ENCODE results near the gene RRAD. TPM values are rescaled to one million over a fixed set of nuclear protein-coding genes. Genes with fewer than 3 reads are reported as not detected.

RRAD gene
- total and polyA plus RNA-seq, 5 experiments from 2014 or later: 0.55 TPM; not detected in 4

DNA sequence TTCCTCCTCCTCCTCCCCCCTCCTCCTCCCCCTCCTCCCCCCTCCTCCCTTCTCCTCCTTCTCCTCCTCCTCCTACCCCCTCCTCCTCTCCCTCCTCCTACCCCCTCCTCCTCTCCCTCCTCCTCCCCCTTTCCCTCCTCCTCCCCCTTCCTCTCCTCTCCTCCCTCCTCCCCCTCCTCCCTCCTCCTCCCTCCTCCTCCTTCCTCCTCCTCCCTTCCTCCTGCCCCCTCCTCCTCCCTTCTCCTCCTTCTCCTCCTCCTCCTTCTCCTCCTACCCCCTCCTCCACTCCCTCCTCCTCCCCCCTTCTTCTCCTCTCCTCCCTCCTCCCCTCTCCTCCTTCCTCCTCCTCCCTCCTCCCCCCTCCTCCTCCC, 51.7 kb downstream of the RRAD start:
- H3K4me1 Mint-ChIP-seq: peaks cover 9 to 34% (median 20%) of the 10 kb centered on the region in 4 donors
- peak overlapping the region in 3 of 10 donors; percentile 63 to 93 (median 84) for H3K27ac Mint-ChIP-seq

DNA sequence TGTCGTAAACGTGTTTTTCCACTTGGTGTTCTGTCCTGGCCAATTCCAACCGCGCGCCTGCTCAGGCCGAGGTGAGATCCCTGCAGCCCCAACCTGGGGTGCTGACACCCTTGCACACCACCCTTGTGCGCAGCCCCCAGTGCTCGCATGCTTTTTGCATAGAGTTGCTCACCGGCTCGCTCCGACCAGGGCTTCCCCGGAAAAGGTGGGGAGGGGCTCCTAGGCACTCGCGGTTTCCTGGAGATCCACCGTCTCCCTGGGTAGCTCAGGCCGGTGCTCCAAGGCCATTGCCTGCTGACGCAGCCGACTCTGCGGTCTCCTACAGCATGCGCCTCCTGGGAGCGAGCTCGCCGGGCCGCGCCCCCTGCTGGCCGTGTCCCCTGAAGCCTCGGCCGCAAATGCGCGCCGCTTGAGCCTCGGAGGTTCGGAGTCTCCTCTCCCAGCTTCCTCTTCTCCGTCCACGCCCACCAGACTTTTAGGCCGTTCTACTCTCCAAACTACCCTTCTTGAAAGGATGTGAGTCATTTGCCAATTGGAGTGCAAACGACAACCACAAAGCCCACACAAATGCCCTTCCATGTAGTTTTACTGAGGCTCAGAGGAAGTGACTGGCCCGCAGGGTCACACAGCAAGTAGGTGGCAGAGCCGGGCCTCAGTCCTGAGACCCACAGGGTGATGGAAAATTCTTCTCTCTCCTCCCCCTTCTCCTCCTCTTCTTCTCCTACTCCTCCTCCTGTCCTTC, 52.2 kb downstream of the RRAD start:
- H3K4me3 Mint-ChIP-seq: peak overlapping the region; percentile 74 to 89 (median 86)
- peak; percentile 91 to 94 for ATAC-seq
- no peaks in the 10 kb centered on the region for H3K9me3 Mint-ChIP-seq
- peak; percentile 65 to 89 (median 78) for DNase-seq
- H3K27me3 Mint-ChIP-seq: no peaks in the 10 kb centered on the region
- peaks cover 9 to 28% (median 17%) of the 10 kb centered on the region in 4 donors for H3K4me1 Mint-ChIP-seq
- peak overlapping the region; percentile 22 to 93 (median 67) for H3K27ac Mint-ChIP-seq
- POLR2A ChIA-PET: interaction anchor here (0.8 to 1.3 kb wide), 4 partner anchors 9 to 321 kb away, joined by 3 to 5 read pairs (median 4); partner anchors contain the start of genes CKLF, DYNC1LI2 and NAE1
- no peaks in the 10 kb centered on the region for H3K36me3 Mint-ChIP-seq

More for the DNA sequence above, 51.7 kb downstream of the RRAD start:
- H3K4me3 Mint-ChIP-seq: peak overlapping the region in 3 of 10 donors; percentile 85 to 89 (median 88)
- DNase-seq (peak in 1 of 10 donors; percentile 35), ATAC-seq (no peak)
- no peaks in the 10 kb centered on the region for H3K27me3 Mint-ChIP-seq
- H3K9me3 Mint-ChIP-seq: no peaks in the 10 kb centered on the region
- POLR2A ChIA-PET: interaction anchor here (1.0 to 1.3 kb wide), 3 partner anchors 43 to 321 kb away, joined by 3 to 5 read pairs (median 4); partner anchors contain the start of genes CKLF, DYNC1LI2 and NAE1
- no peaks in the 10 kb centered on the region for H3K36me3 Mint-ChIP-seq

DNA sequence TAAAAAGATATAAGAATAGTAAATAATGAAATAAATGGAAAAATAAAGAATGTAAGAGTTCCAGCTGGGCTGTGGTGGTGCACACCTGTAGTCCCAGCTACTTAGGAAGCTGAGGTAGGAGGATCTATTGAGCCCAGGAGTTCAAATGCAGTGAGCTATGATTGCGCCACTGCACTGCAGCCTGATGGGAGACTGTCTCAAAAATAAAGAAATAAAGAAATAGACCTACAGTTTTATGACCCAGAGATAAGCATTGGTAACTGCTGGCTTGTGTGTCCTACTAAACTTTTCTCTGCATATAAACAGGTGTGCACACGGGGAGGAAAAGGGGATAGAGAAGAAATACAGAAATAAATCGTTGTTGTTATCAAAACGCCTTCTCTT, 52.8 kb downstream of the RRAD start:
- H3K36me3 Mint-ChIP-seq: no peaks in the 10 kb centered on the region
- peaks cover 0 to 1% (median 0%) of the 10 kb centered on the region in 5 donors for H3K27me3 Mint-ChIP-seq
- POLR2A ChIA-PET: interaction anchor here (0.8 to 1.3 kb wide), 4 partner anchors 10 to 320 kb away, joined by 3 to 5 read pairs (median 4); partner anchors contain the start of genes CKLF, DYNC1LI2 and NAE1
- peaks cover 11 to 29% (median 19%) of the 10 kb centered on the region in 4 donors for H3K4me1 Mint-ChIP-seq
- H3K4me3 Mint-ChIP-seq: peak overlapping the region; percentile 74 to 89 (median 86)
- DNase-seq (no peak), ATAC-seq (no peak)
- peak overlapping the region in 6 of 10 donors; percentile 22 to 93 (median 67) for H3K27ac Mint-ChIP-seq
- H3K9me3 Mint-ChIP-seq: no peaks in the 10 kb centered on the region

DNA sequence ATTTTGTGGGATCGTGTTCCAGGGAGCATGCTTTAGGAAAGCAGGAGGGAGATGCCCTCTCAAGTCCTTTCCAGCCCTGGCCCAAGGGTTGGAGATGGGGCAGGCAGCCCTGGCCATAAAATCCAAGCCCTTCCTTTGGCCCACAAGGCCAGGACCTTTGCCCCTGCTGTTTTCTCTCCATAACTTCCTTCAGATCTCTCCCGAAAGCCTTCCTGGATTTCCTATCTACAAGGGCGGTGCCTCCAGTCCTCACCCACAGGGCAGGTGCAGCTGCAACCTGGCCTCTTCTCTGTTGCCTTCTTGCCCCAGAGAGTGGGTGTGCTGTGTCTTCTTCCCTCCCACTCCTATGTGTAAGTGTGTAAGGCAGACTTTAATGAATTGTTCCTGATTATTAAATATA, 53.5 kb downstream of the RRAD start:
- no peak overlapping the region for H3K27ac Mint-ChIP-seq
- H3K4me1 Mint-ChIP-seq: peaks cover 11 to 29% (median 19%) of the 10 kb centered on the region in 4 donors
- peak overlapping the region in 2 of 10 donors; percentile 40 to 85 for H3K4me3 Mint-ChIP-seq
- peaks cover 0 to 1% (median 0%) of the 10 kb centered on the region in 5 donors for H3K27me3 Mint-ChIP-seq
- no peaks in the 10 kb centered on the region for H3K9me3 Mint-ChIP-seq
- ATAC-seq (no peak), DNase-seq (peak in 1 of 10 donors; percentile 22)
- no peaks in the 10 kb centered on the region for H3K36me3 Mint-ChIP-seq
- POLR2A ChIA-PET: interaction anchor here (0.7 to 1.2 kb wide), 2 partner anchors 10 to 1415 kb away, joined by 3 to 6 read pairs; no protein-coding TSS in a partner anchor

Other genes with a start within 250 kb of the RRAD start
- gene CMTM4, start 228.8 kb downstream of the RRAD start, total RNA-seq: 1 to 10 TPM; 2.0 to 3.1 TPM
- under 1 TPM in 2 of 3 donors, not detected in 1; 0.15 to 0.26 TPM for gene CMTM4, start 228.8 kb downstream of the RRAD start, polyA plus RNA-seq
- gene DYNC1LI2, start 173.9 kb downstream of the RRAD start, total RNA-seq: 10 to 100 TPM; 89.2 to 95.2 TPM
- gene DYNC1LI2, start 173.9 kb downstream of the RRAD start, polyA plus RNA-seq: 10 to 100 TPM; 25.7 to 37.3 (median 27.3) TPM
- gene TERB1, start 124.0 kb downstream of the RRAD start, total RNA-seq: under 1 TPM; 0.25 to 0.81 TPM
- not detected for gene TERB1, start 124.0 kb downstream of the RRAD start, polyA plus RNA-seq
- 100 to 1,000 TPM; 103 to 113 TPM for gene NAE1, start 94.6 kb downstream of the RRAD start, total RNA-seq
- 100 to 1,000 TPM in 1 of 3 donors, 10 to 100 TPM in 2; 84.7 to 107 (median 95.7) TPM for gene NAE1, start 94.6 kb downstream of the RRAD start, polyA plus RNA-seq
- gene CA7, start 81.1 kb downstream of the RRAD start, total RNA-seq: not detected
- not detected for gene CA7, start 81.1 kb downstream of the RRAD start, polyA plus RNA-seq
- 10 to 100 TPM; 10.0 to 11.3 TPM for gene PDP2, start 45.0 kb downstream of the RRAD start, total RNA-seq
- 1 to 10 TPM; 1.2 to 1.8 (median 1.7) TPM for gene PDP2, start 45.0 kb downstream of the RRAD start, polyA plus RNA-seq
- gene CDH16, start 6.7 kb downstream of the RRAD start, total RNA-seq: not detected
- gene CDH16, start 6.7 kb downstream of the RRAD start, polyA plus RNA-seq: not detected
- gene CIAO2B, start 8.9 kb upstream of the RRAD start, total RNA-seq: 10 to 100 TPM; 57.6 to 64.4 TPM
- gene CIAO2B, start 8.9 kb upstream of the RRAD start, polyA plus RNA-seq: 100 to 1,000 TPM in 1 of 3 donors, 10 to 100 TPM in 2; 86.1 to 110 (median 91.3) TPM
- 10 to 100 TPM; 56.7 to 62.7 TPM for gene CES2, start 10.0 kb upstream of the RRAD start, total RNA-seq
- 10 to 100 TPM; 21.1 to 31.2 (median 31.2) TPM for gene CES2, start 10.0 kb upstream of the RRAD start, polyA plus RNA-seq
- under 1 TPM; 0.10 to 0.16 TPM for gene CES3, start 35.7 kb upstream of the RRAD start, total RNA-seq
- not detected for gene CES3, start 35.7 kb upstream of the RRAD start, polyA plus RNA-seq
- 10 to 100 TPM; 10.0 to 13.7 TPM for gene CES4A, start 63.1 kb upstream of the RRAD start, total RNA-seq
- gene CES4A, start 63.1 kb upstream of the RRAD start, polyA plus RNA-seq: 1 to 10 TPM in 2 of 3 donors, under 1 TPM in 1; 0.83 to 2.4 (median 1.5) TPM
- 10 to 100 TPM; 91.4 to 95.0 TPM for gene CBFB, start 103.6 kb upstream of the RRAD start, total RNA-seq
- 10 to 100 TPM; 61.2 to 79.8 (median 73.5) TPM for gene CBFB, start 103.6 kb upstream of the RRAD start, polyA plus RNA-seq
- gene PHAF1, start 184.4 kb upstream of the RRAD start, total RNA-seq: 10 to 100 TPM; 21.4 to 23.3 TPM
- 10 to 100 TPM in 1 of 3 donors, 1 to 10 TPM in 2; 6.9 to 10.9 (median 6.9) TPM for gene PHAF1, start 184.4 kb upstream of the RRAD start, polyA plus RNA-seq
- 1 to 10 TPM; 1.5 to 1.8 TPM for gene B3GNT9, start 225.5 kb upstream of the RRAD start, total RNA-seq
- gene B3GNT9, start 225.5 kb upstream of the RRAD start, polyA plus RNA-seq: 1 to 10 TPM in 1 of 3 donors, under 1 TPM in 2; 0.19 to 1.1 (median 0.28) TPM
- 10 to 100 TPM; 41.0 to 43.4 TPM for gene TRADD, start 234.4 kb upstream of the RRAD start, total RNA-seq
- gene TRADD, start 234.4 kb upstream of the RRAD start, polyA plus RNA-seq: 10 to 100 TPM; 44.9 to 49.1 (median 48.2) TPM
- 10 to 100 TPM in 1 of 2 experiments, 1 to 10 TPM in 1; 9.0 to 10.9 TPM for gene FBXL8, start 234.4 kb upstream of the RRAD start, total RNA-seq
- gene FBXL8, start 234.4 kb upstream of the RRAD start, polyA plus RNA-seq: 1 to 10 TPM; 1.8 to 2.8 (median 2.5) TPM
- 10 to 100 TPM in 1 of 2 experiments, 1 to 10 TPM in 1; 9.7 to 14.8 TPM for gene HSF4, start 239.2 kb upstream of the RRAD start, total RNA-seq
- not detected for gene HSF4, start 239.2 kb upstream of the RRAD start, polyA plus RNA-seq
- 1 to 10 TPM in 1 of 2 experiments, under 1 TPM in 1; 0.70 to 1.6 TPM for gene NOL3, start 245.0 kb upstream of the RRAD start, total RNA-seq
- gene NOL3, start 245.0 kb upstream of the RRAD start, polyA plus RNA-seq: not detected

Data from naive thymus-derived CD8-positive, alpha-beta T cell (primary cell).